Vagina (tissue), 2 donors: ENCODE measurements around the gene NXT1. TPM values are rescaled to one million over a fixed set of nuclear protein-coding genes. Genes with fewer than 3 reads are reported as not detected.

Experiments
- DNase-seq, 2 donors: peaks; one replicate each; pipeline ENCODE4 v3.0.0-alpha.2; 2017; ENCODE audit errors: extremely low spot score in 2 of 2
- H3K27ac ChIP-seq: fragments of 200-600 bp; sonication (generic); one replicate; pipeline ENCODE4 v1.5.1; 2019
- H3K27me3 ChIP-seq: fragments of 200-600 bp; sonication (generic); one replicate; pipeline ENCODE4 v1.5.1; 2019
- H3K36me3 ChIP-seq, 2 donors: fragments of 200-600 bp; sonication (generic); one replicate each; pipeline ENCODE4 v1.5.1; 2017 to 2019
- H3K4me1 ChIP-seq: fragments of 200-600 bp; sonication (generic); one replicate; pipeline ENCODE4 v1.5.1; 2019
- H3K4me3 ChIP-seq, 2 donors: fragments of 200-600 bp; sonication (generic); 1 replicate in 1 of 2; 2 replicates in 1 of 2; pipeline ENCODE4 v1.5.1; 2016 to 2019
- H3K9me3 ChIP-seq: fragments of 200-600 bp; sonication (generic); one replicate; pipeline ENCODE4 v1.5.1; 2019
- CTCF ChIP-seq, 3 experiments: fragments of 450-650 bp in 2 of 3; fragments of 200-600 bp in 1 of 3; sonication (generic) in 1 of 3; IDR thresholded peaks; one replicate each; pipeline ENCODE4 v1.5.1; 2017 to 2019; ENCODE audit warnings: antibody characterized with exemption in 3 of 3, mild to moderate bottlenecking in 2 of 3, moderate library complexity in 2 of 3
- POLR2A ChIP-seq, 2 donors: fragments of 450-650 bp; IDR thresholded peaks; one replicate each; pipeline ENCODE4 v1.6.1; 2017; ENCODE audit warnings: antibody characterized with exemption in 2 of 2, mild to moderate bottlenecking in 2 of 2, moderate library complexity in 2 of 2
- POLR2AphosphoS5 ChIP-seq, 2 donors: sonication (generic); formaldehyde crosslinking; IDR thresholded peaks; one replicate each; pipeline ENCODE4 v1.9.0; 2017; ENCODE audit warnings: antibody characterized with exemption in 2 of 2, mild to moderate bottlenecking in 2 of 2, low read depth in 1 of 2; ENCODE audit not compliant: insufficient read depth in 1 of 2
- intact Hi-C: fragments of 100-400 bp; cut with DNase I; formaldehyde crosslinking; loops from one replicate; pipeline ENCODE4 v1.15.1; 2023
- total RNA-seq: library from RNA; depleted of rRNA; stranded (reverse); fragments of >200 nt; gene quantifications from one replicate; pipeline ENCODE4 v1.2.3, GENCODE V29; 2016

NXT1 gene
- total RNA-seq, 1 donor from 2014 or later, result 40.0 TPM

GRCh38 chr20:23332467-23332866 is 18.1 kb upstream of the NXT1 start:
- Histone ChIP-seq H3K36me3 (no peaks in the 10 kb centered on the region), H3K4me1 (no peaks in the 10 kb centered on the region), H3K27me3 (no peaks in the 10 kb centered on the region), H3K4me3 (no peak overlapping the region), H3K9me3 (no peaks in the 10 kb centered on the region), H3K27ac (no peak overlapping the region)
- no peak for DNase-seq
- TF ChIP-seq POLR2AphosphoS5 (IDR thresholded peaks at IDR 0.05; ENCODE audit: insufficient read depth in 1 of 2, low read depth in 1 of 2) (no peak), CTCF (IDR thresholded peaks at IDR 0.05) (no peak), POLR2A (IDR thresholded peaks at IDR 0.05) (no peak)
- intact Hi-C loops, result no loop called here

GRCh38 chr20:23334111-23334510 is 16.5 kb upstream of the NXT1 start:
- H3K4me1 ChIP-seq, result no peaks in the 10 kb centered on the region
- H3K36me3 ChIP-seq, result no peaks in the 10 kb centered on the region
- intact Hi-C loops, result no loop called here
- H3K27ac ChIP-seq, result no peak overlapping the region
- no peaks in the 10 kb centered on the region for H3K27me3 ChIP-seq
- H3K9me3 ChIP-seq, result no peaks in the 10 kb centered on the region
- TF ChIP-seq POLR2A (IDR thresholded peaks at IDR 0.05) (no peak), CTCF (IDR thresholded peaks at IDR 0.05) (no peak), POLR2AphosphoS5 (IDR thresholded peaks at IDR 0.05; ENCODE audit: insufficient read depth in 1 of 2, low read depth in 1 of 2) (no peak)
- no peak overlapping the region for H3K4me3 ChIP-seq
- DNase-seq, result no peak

- DNase-seq, result no peak
- H3K9me3 ChIP-seq, result no peaks in the 10 kb centered on the region
- intact Hi-C loops, result no loop called here
- H3K36me3 ChIP-seq, result no peaks in the 10 kb centered on the region
- TF ChIP-seq CTCF (IDR thresholded peaks at IDR 0.05), result no peak
- TF ChIP-seq POLR2A (IDR thresholded peaks at IDR 0.05), result no peak
- no peak for TF ChIP-seq POLR2AphosphoS5 (IDR thresholded peaks at IDR 0.05; ENCODE audit: insufficient read depth in 1 of 2, low read depth in 1 of 2)
- no peak overlapping the region for H3K4me3 ChIP-seq
- no peaks in the 10 kb centered on the region for H3K4me1 ChIP-seq
- no peaks in the 10 kb centered on the region for H3K27me3 ChIP-seq
- H3K27ac ChIP-seq, result no peak overlapping the region
These were observed 15.1 kb upstream of the NXT1 start for GRCh38 chr20:23335521-23335920.

GRCh38 chr20:23336476-23336875 is 14.1 kb upstream of the NXT1 start:
- Histone ChIP-seq H3K4me3 (no peak overlapping the region), H3K27ac (no peak overlapping the region), H3K27me3 (no peaks in the 10 kb centered on the region), H3K36me3 (no peaks in the 10 kb centered on the region), H3K4me1 (no peaks in the 10 kb centered on the region), H3K9me3 (no peaks in the 10 kb centered on the region)
- DNase-seq, result no peak
- intact Hi-C loops, result no loop called here
- TF ChIP-seq CTCF (IDR thresholded peaks at IDR 0.05) (no peak), POLR2A (IDR thresholded peaks at IDR 0.05) (no peak), POLR2AphosphoS5 (IDR thresholded peaks at IDR 0.05; ENCODE audit: insufficient read depth in 1 of 2, low read depth in 1 of 2) (no peak)

GRCh38 chr20:23337312-23337711 is 13.3 kb upstream of the NXT1 start:
- DNase-seq, result no peak
- no peak overlapping the region for H3K4me3 ChIP-seq
- intact Hi-C loops, result no loop called here
- no peaks in the 10 kb centered on the region for H3K4me1 ChIP-seq
- no peak overlapping the region for H3K27ac ChIP-seq
- no peak for TF ChIP-seq POLR2AphosphoS5 (IDR thresholded peaks at IDR 0.05; ENCODE audit: insufficient read depth in 1 of 2, low read depth in 1 of 2)
- TF ChIP-seq CTCF (IDR thresholded peaks at IDR 0.05), result no peak
- no peak for TF ChIP-seq POLR2A (IDR thresholded peaks at IDR 0.05)
- H3K36me3 ChIP-seq, result no peaks in the 10 kb centered on the region
- no peaks in the 10 kb centered on the region for H3K27me3 ChIP-seq
- H3K9me3 ChIP-seq, result no peaks in the 10 kb centered on the region
